SU-DHL-6 (cell line): ENCODE results near the gene NRP1.

Experiments
- H2AFZ ChIP-seq: fragments of 200-600 bp; sonication (generic); 2 replicates; pipeline ENCODE4 v1.6.1; 2014; ENCODE audit warnings: low read depth, mild to moderate bottlenecking, moderate library complexity, mixed read lengths, antibody characterized with exemption, low read length; ENCODE audit not compliant: severe bottlenecking
- H3F3A ChIP-seq: fragments of 200-600 bp; shearing (Covaris generic); 2 replicates; pipeline ENCODE4 v1.6.0; 2016; ENCODE audit warnings: antibody characterized with exemption, mild to moderate bottlenecking; ENCODE audit not compliant: insufficient read depth
- H3K27ac ChIP-seq: fragments of 200-600 bp; sonication (generic); 2 replicates; pipeline ENCODE4 v1.5.1; 2016; ENCODE audit warnings: low read depth, mild to moderate bottlenecking, low read length, moderate library complexity, mixed read lengths
- H3K27me3 ChIP-seq: fragments of 200-600 bp; sonication (generic), shearing (Covaris generic); 2 replicates; pipeline ENCODE4 v1.6.0; 2014; ENCODE audit warnings: mild to moderate bottlenecking, low read length
- H3K36me3 ChIP-seq: fragments of 200-600 bp; sonication (generic); 2 replicates; pipeline ENCODE4 v1.6.1; 2014; ENCODE audit warnings: mild to moderate bottlenecking, low read length, mixed read lengths
- H3K4me2 ChIP-seq: fragments of 300-600, 200-600 bp; shearing (Covaris generic), sonication (generic); 2 replicates; pipeline ENCODE4 v1.6.0; 2014; ENCODE audit warnings: low read length, low read depth, mild to moderate bottlenecking; ENCODE audit not compliant: poor library complexity, severe bottlenecking
- H3K4me3 ChIP-seq: fragments of 200-600 bp; sonication (generic); 2 replicates; pipeline ENCODE4 v1.5.1; 2014; ENCODE audit warnings: antibody characterized with exemption, low read length, mild to moderate bottlenecking, mixed read lengths; ENCODE audit not compliant: insufficient read depth, poor library complexity, severe bottlenecking
- H3K79me2 ChIP-seq: fragments of 200-600 bp; sonication (generic); 2 replicates; pipeline ENCODE4 v1.6.1; 2014; ENCODE audit warnings: mild to moderate bottlenecking, low read length, moderate library complexity; ENCODE audit not compliant: insufficient read depth
- H3K9ac ChIP-seq: fragments of 200-600 bp; sonication (generic); 2 replicates; pipeline ENCODE4 v1.7.0; 2014; ENCODE audit warnings: mild to moderate bottlenecking, low read length
- H3K9me2 ChIP-seq: fragments of 200-600 bp; sonication (generic); replicated peaks from 2 replicates; pipeline ENCODE4 v1.6.1; 2014; ENCODE audit warnings: low read length; ENCODE audit not compliant: insufficient read depth
- H3K9me3 ChIP-seq: fragments of 200-600 bp; sonication (generic); 2 replicates; pipeline ENCODE4 v1.6.1; 2014; ENCODE audit warnings: low read length, mixed read lengths; ENCODE audit not compliant: insufficient read depth
- H4K20me1 ChIP-seq: fragments of 200-600 bp; sonication (generic); 2 replicates; pipeline ENCODE4 v1.6.1; 2014; ENCODE audit warnings: low read depth, mild to moderate bottlenecking, antibody characterized with exemption, low read length, moderate library complexity, mixed read lengths
- EZH2phosphoT487 ChIP-seq: fragments of 200-600 bp; sonication (generic), shearing (Covaris generic); conservative IDR thresholded peaks from 2 replicates; pipeline ENCODE4 v1.6.1; 2018; ENCODE audit warnings: mild to moderate bottlenecking, antibody characterized with exemption, low read length, moderate library complexity, mixed read lengths
- TF ChIP-seq, protein P1 (sequence below): fragments of 200-600 bp; sonication (generic); IDR thresholded peaks from one replicate; pipeline ENCODE4 v1.5.1; 2017; ENCODE audit warnings: antibody characterized with exemption, mild to moderate bottlenecking, low read length, moderate library complexity; ENCODE audit not compliant: insufficient read depth, poor library complexity, severe bottlenecking

Gene NRP1

DNA sequence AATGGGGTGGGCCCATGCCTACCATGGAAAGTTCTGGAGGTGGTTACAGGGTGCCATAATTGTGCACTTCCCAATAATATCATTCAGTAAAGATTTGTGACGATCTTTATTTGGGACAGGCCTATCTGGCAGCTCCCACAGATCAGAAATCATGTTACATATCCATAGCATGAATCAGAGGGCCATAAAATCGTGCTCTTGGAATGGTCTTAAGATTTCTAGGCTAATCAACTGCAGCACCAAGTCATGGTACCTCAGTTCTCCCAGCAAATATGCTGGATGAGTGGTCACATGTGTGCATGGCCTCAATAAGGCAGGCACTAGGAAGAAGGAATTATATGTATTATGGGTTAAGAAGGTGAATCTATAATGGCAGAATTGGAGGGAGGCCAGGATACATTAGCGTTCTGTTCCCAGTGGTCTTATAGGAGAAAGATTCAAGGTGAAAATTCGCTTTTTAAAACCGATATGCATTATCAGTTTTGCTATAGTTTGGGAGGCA, 134.7 kb downstream of the NRP1 start:
- no peaks in the 10 kb centered on the region for H3K36me3 ChIP-seq
- no peak overlapping the region for H3K4me2 ChIP-seq
- no peaks in the 10 kb centered on the region for H3K9me3 ChIP-seq

DNA sequence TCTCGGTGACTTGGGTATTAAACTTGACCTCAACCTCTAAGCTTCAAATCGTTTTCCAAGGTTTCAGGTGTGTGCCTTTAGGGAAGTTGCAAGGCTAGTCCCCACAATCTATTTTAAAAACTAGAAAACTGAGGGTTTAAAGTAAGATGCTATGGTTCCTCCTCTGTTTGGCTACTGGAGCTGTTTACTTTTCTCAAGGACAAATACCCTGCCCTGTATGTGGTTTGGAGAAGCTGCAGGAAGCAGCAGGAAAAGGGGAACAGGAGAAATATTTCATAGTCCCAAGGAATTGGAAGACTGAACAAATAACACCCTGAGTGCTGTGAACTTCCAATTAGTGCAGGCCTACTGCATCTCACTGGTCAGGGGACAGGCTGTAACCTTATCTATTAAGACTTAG, 135.9 kb downstream of the NRP1 start:
- Histone ChIP-seq H3K4me2 (no peak overlapping the region), H3K36me3 (no peaks in the 10 kb centered on the region)
- no peak for TF ChIP-seq EZH2phosphoT487
- TF ChIP-seq, protein P1, sequence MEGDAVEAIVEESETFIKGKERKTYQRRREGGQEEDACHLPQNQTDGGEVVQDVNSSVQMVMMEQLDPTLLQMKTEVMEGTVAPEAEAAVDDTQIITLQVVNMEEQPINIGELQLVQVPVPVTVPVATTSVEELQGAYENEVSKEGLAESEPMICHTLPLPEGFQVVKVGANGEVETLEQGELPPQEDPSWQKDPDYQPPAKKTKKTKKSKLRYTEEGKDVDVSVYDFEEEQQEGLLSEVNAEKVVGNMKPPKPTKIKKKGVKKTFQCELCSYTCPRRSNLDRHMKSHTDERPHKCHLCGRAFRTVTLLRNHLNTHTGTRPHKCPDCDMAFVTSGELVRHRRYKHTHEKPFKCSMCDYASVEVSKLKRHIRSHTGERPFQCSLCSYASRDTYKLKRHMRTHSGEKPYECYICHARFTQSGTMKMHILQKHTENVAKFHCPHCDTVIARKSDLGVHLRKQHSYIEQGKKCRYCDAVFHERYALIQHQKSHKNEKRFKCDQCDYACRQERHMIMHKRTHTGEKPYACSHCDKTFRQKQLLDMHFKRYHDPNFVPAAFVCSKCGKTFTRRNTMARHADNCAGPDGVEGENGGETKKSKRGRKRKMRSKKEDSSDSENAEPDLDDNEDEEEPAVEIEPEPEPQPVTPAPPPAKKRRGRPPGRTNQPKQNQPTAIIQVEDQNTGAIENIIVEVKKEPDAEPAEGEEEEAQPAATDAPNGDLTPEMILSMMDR, result no peak

More for the DNA sequence above, 134.7 kb downstream of the NRP1 start:
- Histone ChIP-seq H3K4me3 (no peak overlapping the region), H4K20me1 (no peaks in the 10 kb centered on the region), H3K9ac (no peak overlapping the region), H2AFZ (no peak overlapping the region), H3K79me2 (no peaks in the 10 kb centered on the region), H3F3A (no peaks in the 10 kb centered on the region), H3K27me3 (no peaks in the 10 kb centered on the region), H3K27ac (no peak overlapping the region), H3K9me2 (no peaks in the 10 kb centered on the region)
- TF ChIP-seq, protein P1, result no peak
- TF ChIP-seq EZH2phosphoT487, result no peak

DNA sequence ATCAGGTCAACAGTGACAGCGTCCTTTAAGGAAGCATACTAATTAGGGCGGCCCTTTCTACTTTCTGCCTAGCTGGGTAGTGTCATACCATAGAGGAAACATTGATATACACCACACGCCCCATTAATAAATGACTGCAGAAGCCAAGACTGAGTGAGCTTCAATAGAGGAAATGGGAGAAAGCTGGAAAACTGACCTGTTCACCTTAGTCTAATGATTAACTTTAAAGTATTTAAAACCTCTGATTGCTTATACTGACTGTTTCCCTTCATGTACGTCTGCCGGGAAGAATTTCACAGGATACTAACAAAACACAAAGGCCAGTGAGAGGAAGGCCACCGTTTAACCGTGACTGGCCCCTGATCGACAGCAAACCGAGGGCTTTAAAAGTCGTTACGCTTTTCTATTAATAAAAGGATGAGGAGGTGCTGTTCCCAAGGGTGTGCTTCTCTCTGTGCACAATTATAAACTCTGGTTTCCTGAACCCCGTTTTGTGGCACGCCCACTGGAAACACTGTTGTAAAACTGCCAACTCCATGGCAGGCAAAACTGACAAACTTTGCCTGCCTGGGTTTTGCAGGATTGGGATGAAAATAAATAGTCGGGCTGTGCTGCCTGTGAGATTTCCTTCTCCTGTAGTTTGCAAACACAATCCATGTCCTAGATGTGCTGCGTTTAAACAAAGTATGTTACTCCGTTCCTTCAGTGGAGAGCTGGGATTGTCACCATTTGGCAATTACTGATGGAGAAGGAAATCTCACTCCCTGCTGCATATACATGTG, 137.6 kb downstream of the NRP1 start:
- H3K9ac ChIP-seq, result no peak overlapping the region
- no peak overlapping the region for H3K27ac ChIP-seq
- no peaks in the 10 kb centered on the region for H4K20me1 ChIP-seq
- H3K27me3 ChIP-seq, result no peaks in the 10 kb centered on the region
- H3K4me2 ChIP-seq, result no peak overlapping the region
- no peak for TF ChIP-seq EZH2phosphoT487
- TF ChIP-seq, protein P1, result no peak
- no peaks in the 10 kb centered on the region for H3K36me3 ChIP-seq
- no peaks in the 10 kb centered on the region for H3K9me3 ChIP-seq
- no peak overlapping the region for H2AFZ ChIP-seq
- H3F3A ChIP-seq, result no peaks in the 10 kb centered on the region
- no peaks in the 10 kb centered on the region for H3K79me2 ChIP-seq
- H3K9me2 ChIP-seq, result no peaks in the 10 kb centered on the region
- H3K4me3 ChIP-seq, result no peak overlapping the region

More for the DNA sequence above, 135.9 kb downstream of the NRP1 start:
- H2AFZ ChIP-seq, result no peak overlapping the region
- H3K27me3 ChIP-seq, result no peaks in the 10 kb centered on the region
- no peaks in the 10 kb centered on the region for H3K9me3 ChIP-seq
- no peak overlapping the region for H3K27ac ChIP-seq
- no peak overlapping the region for H3K9ac ChIP-seq
- no peak overlapping the region for H3K4me3 ChIP-seq
- H3K9me2 ChIP-seq, result no peaks in the 10 kb centered on the region
- no peaks in the 10 kb centered on the region for H3F3A ChIP-seq
- H4K20me1 ChIP-seq, result no peaks in the 10 kb centered on the region
- no peaks in the 10 kb centered on the region for H3K79me2 ChIP-seq
